Caco-2 (cell line): ENCODE results near the gene SYT7. TPM values are rescaled to one million over a fixed set of nuclear protein-coding genes. Genes with fewer than 3 reads are reported as not detected.

Source experiments
- BruUV-seq: library from RNA; stranded (reverse); fragments of 400-500 nt; replicated peaks from 2 replicates; lab custom pipeline; 2021; lab: Mats Ljungman, UMichigan
- CTCF ChIA-PET: fragments of 300-600 bp; sonication (Branson Sonifier 250); formaldehyde crosslinking; loops from one replicate; lab custom pipeline; 2022; ENCODE audit warnings: antibody characterized with exemption; lab: Charles Lee
- POLR2A ChIA-PET: fragments of 300-600 bp; sonication (Branson Sonifier 250); formaldehyde crosslinking; loops from one replicate; lab custom pipeline; 2022; ENCODE audit warnings: antibody characterized with exemption; lab: Charles Lee
- DNase-seq, 2 experiments: peaks; one replicate each; pipeline versions ENCODE4 v3.0.0 to v3.0.0-alpha.2; 2020 to 2022
- H3K27me3 ChIP-seq: replicated peaks from 2 replicates; pipeline ENCODE4 v1.6.0; 2011; ENCODE audit warnings: low read length; ENCODE audit not compliant: control insufficient read depth, insufficient read depth
- H3K36me3 ChIP-seq: 2 replicates; pipeline ENCODE4 v1.5.1; 2011; ENCODE audit warnings: low read length; ENCODE audit not compliant: control insufficient read depth, insufficient read depth
- H3K4me1 ChIP-seq: fragments of 250-450 bp; sonication (Bioruptor Pico); 2 replicates; pipeline ENCODE4 v1.5.1; 2020; ENCODE audit warnings: mild to moderate bottlenecking
- H3K4me3 ChIP-seq: 2 replicates; pipeline ENCODE4 v1.5.1; 2011; ENCODE audit warnings: low read depth, mild to moderate bottlenecking, control low read depth, low read length
- H3K9me3 ChIP-seq: fragments of 250-450 bp; sonication (Bioruptor Pico); 2 replicates; pipeline ENCODE4 v1.5.1; 2020; ENCODE audit warnings: mild to moderate bottlenecking, moderate library complexity
- H3K27ac Mint-ChIP-seq: one replicate; pipeline ENCODE4 v1.8.0; 2022; ENCODE audit warnings: mixed read lengths; ENCODE audit not compliant: unreplicated experiment
- H3K27me3 Mint-ChIP-seq: one replicate; pipeline ENCODE4 v1.8.0; 2022; ENCODE audit warnings: mixed read lengths; ENCODE audit not compliant: insufficient read depth, unreplicated experiment
- H3K36me3 Mint-ChIP-seq: one replicate; pipeline ENCODE4 v1.8.0; 2022; ENCODE audit warnings: mild to moderate bottlenecking, mixed read lengths; ENCODE audit not compliant: insufficient read depth, unreplicated experiment
- H3K4me1 Mint-ChIP-seq: one replicate; pipeline ENCODE4 v1.8.0; 2022; ENCODE audit warnings: low read depth, mixed read lengths; ENCODE audit not compliant: unreplicated experiment
- H3K4me3 Mint-ChIP-seq: one replicate; pipeline ENCODE4 v1.8.0; 2022; ENCODE audit warnings: mild to moderate bottlenecking, moderate library complexity, mixed read lengths; ENCODE audit not compliant: unreplicated experiment
- H3K9me3 Mint-ChIP-seq: one replicate; pipeline ENCODE4 v1.8.0; 2022; ENCODE audit warnings: mixed read lengths; ENCODE audit not compliant: unreplicated experiment
- CTCF ChIP-seq, 2 experiments: fragments of 200-600 bp in 1 of 2; IDR thresholded peaks; 1 replicate in 1 of 2; 2 replicates in 1 of 2; pipeline versions ENCODE4 v1.5.1 to v1.8.0; 2011 to 2022; ENCODE audit warnings: antibody characterized with exemption in 1 of 2, control low read depth in 1 of 2, inconsistent platforms in 1 of 2, low read depth in 1 of 2, low read length in 1 of 2, mild to moderate bottlenecking in 1 of 2, moderate library complexity in 1 of 2; ENCODE audit not compliant: insufficient read depth in 1 of 2, severe bottlenecking in 1 of 2, unreplicated experiment in 1 of 2
- intact Hi-C: fragments of 100-400 bp; cut with micrococcal nuclease; formaldehyde crosslinking; loops from one replicate; pipeline ENCODE4 v1.10.0; 2022; ENCODE audit not compliant: unreplicated experiment
- total RNA-seq: library from RNA; stranded (reverse); gene quantifications from 2 replicates; pipeline ENCODE4 v1.2.3, GENCODE V29; 2022

SYT7 gene
- total RNA-seq, 1 experiment from 2014 or later = 33.5 TPM

DNA sequence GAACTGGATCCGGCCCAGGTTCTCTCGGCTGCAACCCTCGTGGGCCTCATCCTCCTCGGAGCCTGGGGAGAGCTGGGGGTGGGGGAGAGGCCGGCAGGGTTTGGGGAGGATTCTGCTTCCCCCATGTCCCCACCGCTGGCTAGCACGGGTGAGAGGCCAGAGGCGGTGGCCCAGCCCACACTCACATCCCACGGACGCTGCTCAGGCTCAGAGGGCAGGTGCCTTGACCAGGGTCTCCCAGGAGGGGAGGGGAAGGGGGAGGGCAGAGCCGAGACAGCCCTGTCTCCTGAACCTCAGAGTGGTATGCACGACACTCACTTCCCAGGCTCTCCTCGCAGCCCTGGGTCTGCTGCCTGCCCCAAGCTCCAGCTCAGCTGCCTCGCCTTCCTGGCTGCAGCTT lies 52.8 kb downstream of the SYT7 start:
- Histone ChIP-seq H3K36me3 (no peaks in the 10 kb centered on the region), H3K4me1 (peaks cover 26% of the 10 kb centered on the region), H3K4me3 (no peak overlapping the region), H3K27me3 (no peaks in the 10 kb centered on the region), H3K9me3 (no peaks in the 10 kb centered on the region)
- peaks cover 5% of the 10 kb centered on the region for H3K4me1 Mint-ChIP-seq
- ChIA-PET POLR2A (no interaction called here), CTCF (no interaction called here)
- H3K36me3 Mint-ChIP-seq = peaks cover 7% of the 10 kb centered on the region
- DNase-seq = no peak
- BruUV-seq = no TSS peak
- TF ChIP-seq CTCF (IDR thresholded peaks at IDR 0.05; ENCODE audit: insufficient read depth in 1 of 2, low read depth in 1 of 2, low read length in 1 of 2, severe bottlenecking in 1 of 2, unreplicated experiment in 1 of 2) = no peak
- H3K27me3 Mint-ChIP-seq = no peaks in the 10 kb centered on the region
- no peak overlapping the region for H3K4me3 Mint-ChIP-seq
- no peak overlapping the region for H3K27ac Mint-ChIP-seq
- intact Hi-C loops = no loop called here
- H3K9me3 Mint-ChIP-seq = no peaks in the 10 kb centered on the region

DNA sequence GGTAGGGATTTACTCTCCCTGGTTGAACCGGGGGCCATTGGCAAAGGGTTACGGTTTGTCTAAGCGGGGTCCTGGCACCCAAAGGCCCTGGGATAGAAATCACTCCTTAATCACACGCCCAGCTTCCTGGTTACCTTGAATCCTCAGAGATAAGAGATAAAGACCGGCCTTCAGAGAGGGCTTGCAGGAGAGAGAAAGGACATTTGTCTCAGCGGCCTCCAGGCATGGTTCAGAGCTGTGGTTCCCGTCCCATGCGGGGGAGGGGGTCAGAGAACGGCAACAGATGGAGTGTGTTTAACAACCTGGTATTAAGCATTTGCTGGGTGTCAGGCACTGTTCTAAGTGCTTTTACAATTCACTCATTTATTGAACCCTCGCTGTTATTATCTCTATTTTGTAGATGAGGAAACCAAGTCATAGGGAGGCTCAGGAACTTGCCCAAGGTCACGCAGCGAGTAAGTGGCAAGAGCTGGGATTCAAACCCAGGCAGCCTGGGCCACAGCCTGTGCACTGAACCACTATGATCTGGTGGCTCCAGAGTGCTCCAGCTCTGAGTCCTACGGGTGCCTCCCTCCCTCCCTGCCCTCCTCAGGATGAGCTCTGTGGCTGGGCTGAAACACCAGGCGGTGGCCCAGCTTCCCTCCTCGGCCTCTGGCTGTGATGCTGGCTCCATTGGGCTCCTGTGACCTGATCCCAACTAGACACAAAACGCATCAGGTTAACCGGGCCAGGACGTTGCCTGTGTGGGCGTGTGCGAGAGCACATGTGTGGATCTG lies 53.7 kb downstream of the SYT7 start:
- POLR2A ChIA-PET = no interaction called here
- no peak for DNase-seq
- H3K4me1 ChIP-seq = peaks cover 16% of the 10 kb centered on the region
- intact Hi-C loops = no loop called here
- TF ChIP-seq CTCF (IDR thresholded peaks at IDR 0.05; ENCODE audit: insufficient read depth in 1 of 2, low read depth in 1 of 2, low read length in 1 of 2, severe bottlenecking in 1 of 2, unreplicated experiment in 1 of 2) = no peak
- no peaks in the 10 kb centered on the region for H3K9me3 Mint-ChIP-seq
- no TSS peak for BruUV-seq
- H3K36me3 Mint-ChIP-seq = no peaks in the 10 kb centered on the region
- H3K27me3 ChIP-seq = no peaks in the 10 kb centered on the region
- no peaks in the 10 kb centered on the region for H3K36me3 ChIP-seq
- H3K27ac Mint-ChIP-seq = no peak overlapping the region
- no peaks in the 10 kb centered on the region for H3K27me3 Mint-ChIP-seq
- no peak overlapping the region for H3K4me3 ChIP-seq
- H3K4me3 Mint-ChIP-seq = no peak overlapping the region
- no peaks in the 10 kb centered on the region for H3K9me3 ChIP-seq
- CTCF ChIA-PET = interaction anchor here (0.6 to 1.3 kb wide), 6 partner anchors 8 to 100 kb away, joined by 3 to 4 read pairs (median 3); no protein-coding TSS in a partner anchor
- H3K4me1 Mint-ChIP-seq = peaks cover 5% of the 10 kb centered on the region

DNA sequence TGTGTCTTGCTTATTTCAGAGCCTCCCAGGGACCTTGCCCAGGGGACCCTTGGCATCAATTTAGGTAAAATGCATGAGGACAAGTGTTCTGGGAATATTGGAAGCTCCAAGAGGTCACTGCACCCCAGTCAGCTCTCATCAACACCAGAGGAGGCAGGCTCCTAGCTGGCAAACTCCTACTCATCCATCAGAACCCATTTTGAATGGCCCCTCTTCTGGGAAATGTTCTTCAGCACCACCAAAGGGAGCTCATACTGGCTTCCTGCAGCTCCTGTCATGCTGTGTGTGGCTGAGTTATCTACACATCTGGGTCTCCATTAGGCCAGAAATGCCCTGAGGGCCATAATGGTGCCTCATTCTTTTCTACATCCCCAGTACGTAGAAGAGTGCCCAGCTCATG lies 54.6 kb downstream of the SYT7 start:
- Histone ChIP-seq H3K36me3 (peaks cover 3% of the 10 kb centered on the region; the same call in 1 of the 2 replicates), H3K4me1 (peaks cover 10% of the 10 kb centered on the region), H3K27me3 (no peaks in the 10 kb centered on the region), H3K4me3 (no peak overlapping the region), H3K9me3 (no peaks in the 10 kb centered on the region)
- BruUV-seq = no TSS peak
- Mint-ChIP-seq H3K36me3 (peaks cover 7% of the 10 kb centered on the region), H3K27ac (no peak overlapping the region), H3K4me3 (no peak overlapping the region), H3K4me1 (peaks cover 5% of the 10 kb centered on the region), H3K9me3 (no peaks in the 10 kb centered on the region), H3K27me3 (no peaks in the 10 kb centered on the region)
- intact Hi-C loops = no loop called here
- ChIA-PET CTCF (interaction anchor here (0.7 to 1.3 kb wide), 2 partner anchors 9 to 101 kb away, joined by 3 read pairs; no protein-coding TSS in a partner anchor), POLR2A (interaction anchor here (0.6 kb wide), 1 partner anchor 164 kb away, joined by 5 read pairs; the partner anchor contains the start of genes CYB561A3 and TMEM138)
- no peak for TF ChIP-seq CTCF (IDR thresholded peaks at IDR 0.05; ENCODE audit: insufficient read depth in 1 of 2, low read depth in 1 of 2, low read length in 1 of 2, severe bottlenecking in 1 of 2, unreplicated experiment in 1 of 2)
- DNase-seq = no peak
